Stimulated activated CD4-positive, alpha-beta T cell treated with anti-CD3 and anti-CD28 coated beads, Interleukin-1b, Interleukin-23, amount 100 ng/mL, for 24 hours (primary cell): ENCODE measurements around the gene HMCES.
"Not testable (repeated sequence)": the region's sequence is repeated elsewhere in the genome, so short reads cannot be mapped to it uniquely, and the experiment has no call there.

Source experiments
- DNase-seq, 4 experiments: peaks; one replicate each; pipeline ENCODE4 v3.0.0-alpha.2; 2020; ENCODE audit warnings: low read depth in 4 of 4, low spot score in 1 of 4

The HMCES gene

DNA sequence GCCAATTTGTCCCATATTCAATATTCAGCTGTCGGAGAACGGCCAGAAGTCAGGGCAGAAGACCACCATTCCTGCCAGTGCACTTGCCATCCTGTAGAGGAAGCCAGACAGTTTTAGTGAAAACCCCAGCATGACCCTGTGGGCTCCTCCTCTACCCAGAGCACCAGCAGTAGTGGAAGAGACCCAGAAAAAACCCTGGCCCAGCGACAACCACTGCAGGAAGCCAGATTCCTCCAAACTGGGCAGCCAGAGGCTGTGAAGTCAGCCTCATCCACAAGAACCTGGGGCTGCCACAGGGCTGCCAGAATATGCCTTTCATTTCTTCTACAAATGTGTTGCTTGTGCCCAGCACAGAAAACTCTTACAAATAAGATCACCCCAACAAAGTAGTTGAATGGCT is 67.3 kb downstream of the HMCES start:
- DNase-seq = no peak

DNA sequence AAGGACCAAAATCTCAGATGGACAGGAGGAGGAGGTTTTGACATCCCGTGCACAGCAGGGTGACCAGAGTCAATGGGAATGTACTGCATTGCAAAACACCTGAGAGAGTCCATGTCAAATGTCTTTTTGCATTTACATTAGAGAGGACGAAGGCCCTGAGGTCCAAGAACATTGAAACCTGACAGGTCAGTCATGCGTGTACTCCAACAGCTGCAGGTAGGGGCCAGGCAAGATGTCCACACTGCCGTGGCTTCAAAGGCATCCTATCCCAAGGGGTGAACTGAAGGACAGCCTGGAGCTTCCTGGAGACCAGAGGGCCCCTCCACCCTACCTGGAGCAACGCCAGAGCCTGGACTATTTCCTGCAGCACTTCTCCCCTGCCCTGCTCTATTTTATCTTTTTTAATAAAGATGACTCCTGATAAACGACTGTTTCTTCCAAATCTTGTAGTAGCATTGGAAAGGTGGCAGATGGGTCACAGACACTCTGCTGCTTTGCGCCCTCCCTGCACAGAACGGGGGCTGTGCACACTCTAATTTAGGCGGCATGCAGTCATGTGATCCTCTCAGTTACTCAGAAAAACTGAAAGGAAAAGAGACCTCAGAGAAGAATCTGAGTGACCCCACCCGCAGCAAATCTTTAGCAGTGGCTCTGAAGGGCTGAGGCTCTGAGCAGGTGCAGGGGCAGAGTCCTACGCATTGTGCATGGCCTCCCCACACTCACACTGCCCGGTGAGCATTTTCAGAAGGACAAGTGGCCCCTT is 68.2 kb downstream of the HMCES start:
- no peak for DNase-seq

DNA sequence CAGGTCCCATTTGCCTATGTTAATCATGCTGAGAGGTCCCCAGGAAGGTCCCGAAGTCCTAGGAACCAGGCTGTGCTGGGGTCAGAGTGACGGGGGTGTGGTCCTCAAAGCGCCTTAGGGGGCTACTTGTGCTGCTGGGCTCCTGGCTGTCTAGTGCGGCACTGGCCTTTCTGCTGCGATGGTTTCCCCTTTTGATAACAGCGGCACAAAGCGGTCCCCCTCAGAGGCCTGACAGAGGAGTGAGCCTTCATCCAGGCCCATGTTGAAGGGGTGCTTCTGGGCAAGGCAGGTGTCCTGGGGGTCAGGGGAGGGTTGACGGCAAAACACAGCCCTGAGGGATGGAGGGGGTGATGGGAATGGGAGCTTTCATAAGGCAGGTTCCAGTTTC is 68.8 kb downstream of the HMCES start:
- no peak for DNase-seq

DNA sequence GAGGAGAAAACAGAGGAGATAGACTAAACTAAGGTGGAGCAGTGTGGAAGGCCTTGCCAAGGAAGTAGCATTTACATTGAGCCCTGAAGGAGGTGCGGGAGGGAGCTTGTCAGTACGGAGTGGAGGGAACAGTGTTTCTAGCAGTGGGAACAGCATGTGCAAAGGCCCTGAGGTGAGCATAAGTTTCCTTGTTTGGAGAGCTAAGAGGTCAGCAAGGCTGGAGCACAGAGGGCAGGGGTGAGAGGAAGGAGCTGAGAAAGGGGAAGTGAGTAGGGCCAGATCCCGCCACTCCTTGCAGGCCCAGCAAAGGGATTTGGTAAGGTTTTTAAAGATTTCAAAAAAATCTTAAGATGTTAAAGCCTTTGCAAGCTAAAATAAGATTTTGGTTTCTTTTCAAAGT is 70.1 kb downstream of the HMCES start:
- no peak for DNase-seq

DNA sequence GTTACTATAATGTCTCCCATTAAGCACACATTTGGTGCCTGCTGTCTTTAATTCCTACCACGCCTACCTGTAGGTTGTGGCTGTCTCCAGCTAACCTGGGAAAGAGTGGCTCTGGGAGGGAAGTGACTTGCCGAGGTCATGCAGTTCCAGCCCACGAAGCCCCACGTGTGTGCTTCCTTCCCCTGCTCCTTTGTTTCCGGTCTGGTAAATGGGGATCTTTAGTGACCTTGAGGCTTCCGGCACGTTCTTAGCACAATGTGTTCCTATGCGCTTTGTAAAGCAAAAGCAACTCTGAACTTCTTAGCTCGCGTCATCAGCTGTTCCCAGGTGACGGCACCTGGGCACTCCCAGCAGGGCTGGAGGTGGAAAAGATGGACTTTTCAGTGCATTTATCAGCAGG is 70.5 kb downstream of the HMCES start:
- not testable (repeated sequence) for DNase-seq

DNA sequence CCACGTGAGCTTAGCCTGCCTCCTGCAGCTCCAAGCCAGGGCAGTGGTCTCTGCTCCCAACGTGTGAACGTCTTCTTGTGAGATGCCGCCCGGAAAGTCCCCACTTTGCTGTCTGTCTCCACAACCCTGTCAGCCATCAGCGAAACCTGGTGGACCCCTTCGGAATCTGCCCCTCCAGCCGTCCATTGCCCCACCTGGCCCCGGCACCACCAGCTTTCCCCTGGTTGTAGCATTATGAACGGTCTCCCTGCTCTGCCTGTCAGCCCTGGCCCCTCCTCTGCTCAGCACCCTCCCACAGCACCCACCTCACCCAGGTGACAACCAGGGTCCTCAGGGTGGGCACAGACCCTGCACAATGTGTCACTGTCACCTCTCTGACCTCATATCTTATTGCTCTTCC is 71.1 kb downstream of the HMCES start:
- DNase-seq = no peak

DNA sequence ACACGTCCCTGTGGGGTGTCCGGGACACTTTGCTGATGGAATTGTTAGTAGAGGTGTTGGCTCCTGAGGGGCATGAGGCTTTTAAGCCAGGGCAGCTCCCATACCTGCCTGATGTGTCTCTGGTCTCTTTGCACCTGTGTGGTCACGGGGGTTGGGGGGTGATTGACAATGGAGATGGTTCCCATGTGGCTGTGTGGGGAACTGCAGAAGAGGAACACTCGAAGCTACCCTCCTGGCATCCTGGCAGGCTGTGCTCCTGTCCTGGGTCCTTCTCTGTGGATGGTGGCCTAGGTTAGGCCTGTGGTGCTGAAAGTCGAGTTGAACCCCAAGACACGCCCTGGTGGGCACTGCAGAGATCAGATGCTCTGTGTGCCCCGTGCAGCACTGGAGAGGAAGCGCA is 73.4 kb downstream of the HMCES start:
- DNase-seq = no peak

DNA sequence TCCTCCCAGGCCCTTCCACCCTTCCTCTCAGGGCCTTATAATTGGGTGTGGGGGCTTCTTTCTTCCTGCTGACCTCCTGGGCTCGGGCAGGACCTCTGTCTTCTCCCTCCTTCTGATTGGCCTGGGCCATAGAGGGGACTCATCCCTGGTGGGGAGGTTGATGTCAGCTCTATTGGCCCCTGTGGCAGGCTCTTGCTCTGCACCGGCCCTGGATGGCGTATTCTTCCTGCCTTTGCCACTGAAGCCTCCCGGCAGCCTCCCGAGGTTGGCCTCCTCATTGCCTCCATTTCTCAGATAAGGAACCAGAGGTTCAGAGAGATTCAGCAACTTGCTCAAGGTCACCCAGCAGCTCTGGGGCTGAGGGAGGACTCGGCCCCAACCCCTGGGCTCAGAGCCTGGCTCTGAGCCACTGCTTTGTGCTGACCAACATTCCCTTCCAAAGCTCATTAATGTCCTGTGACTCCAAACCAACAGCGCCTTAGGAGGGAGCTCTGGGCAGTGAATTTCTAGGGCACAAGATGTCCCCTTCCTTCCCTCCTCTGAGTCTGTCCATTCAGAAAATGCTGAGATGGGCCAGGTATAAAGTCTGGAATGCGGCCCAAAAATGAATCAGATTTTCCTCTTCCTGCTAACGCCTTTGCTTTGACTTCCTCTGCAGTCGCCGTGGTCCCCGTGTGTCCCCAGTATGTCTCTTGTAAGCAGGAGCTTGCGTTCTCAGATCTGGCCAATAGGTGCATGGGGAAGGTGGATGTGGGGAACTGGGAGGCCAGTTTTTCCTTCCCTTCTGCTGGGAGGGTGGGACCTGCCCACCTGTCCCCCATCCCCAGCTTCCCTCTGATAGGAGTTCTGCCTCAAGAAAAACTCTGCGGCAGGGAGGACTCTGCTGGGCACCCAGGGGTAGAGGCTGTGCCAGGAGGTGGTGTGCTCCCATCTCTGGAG is 74.2 kb downstream of the HMCES start:
- DNase-seq = no peak

DNA sequence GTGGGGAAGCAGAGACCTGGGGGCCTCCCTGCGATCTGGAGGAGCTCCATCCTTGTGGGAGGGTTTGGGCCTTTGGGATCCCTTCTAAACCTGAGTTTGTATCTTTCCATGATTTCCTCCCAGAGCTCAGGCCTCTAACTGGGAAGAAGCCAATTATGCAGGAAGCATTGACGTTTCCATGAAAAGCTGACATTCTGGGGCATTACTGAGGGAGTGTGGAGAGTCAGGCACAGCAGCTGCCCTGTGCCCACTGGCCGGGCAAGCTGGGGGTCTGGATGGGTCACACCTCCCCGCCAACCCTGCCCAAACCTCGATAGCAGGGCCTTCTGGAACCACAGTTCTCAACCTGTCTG is 74.9 kb downstream of the HMCES start:
- no peak for DNase-seq
